T-helper 9 cell (primary cell): ENCODE results near the gene RASA3.
"Not testable (repeated sequence)": the region's sequence is repeated elsewhere in the genome, so short reads cannot be mapped to it uniquely, and the experiment has no call there.

Source experiments
- DNase-seq: peaks from one replicate; pipeline ENCODE4 v3.0.0-alpha.2; 2020
- total RNA-seq, 2 donors: gene quantifications; one replicate each; lab custom pipeline; 2026; lab: John Stamatoyannopoulos, UW

Gene RASA3
- total RNA-seq = 309 to 343 reads per million in 2 donors

GRCh38 chr13:114132419-114133121 lies at the start of gene RASA3:
TSS of gene RASA3 (minus strand) at chr13:114132623. CDS start at chr13:114132489, 134 bp downstream.
- peak; percentile 54 for DNase-seq

GRCh38 chr13:114179087-114179658 lies 46.8 kb upstream of the RASA3 start, which contains the start of gene CFAP97D2:
TSS of gene CFAP97D2 (plus strand) at chr13:114179257. CDS start at chr13:114179331, 74 bp downstream.
- DNase-seq = no peak

- DNase-seq = no peak
Observed at GRCh38 chr13:114177245-114178010, 45.0 kb upstream of the RASA3 start.

- not testable (repeated sequence) for DNase-seq
Observed at GRCh38 chr13:114176359-114176902, 44.0 kb upstream of the RASA3 start.

- no peak for DNase-seq
Observed at GRCh38 chr13:114174529-114174961, 42.1 kb upstream of the RASA3 start.

- no peak for DNase-seq
Observed at GRCh38 chr13:114173745-114174144, 41.3 kb upstream of the RASA3 start.

- no peak for DNase-seq
Observed at GRCh38 chr13:114173272-114173671, 40.8 kb upstream of the RASA3 start.

GRCh38 chr13:114167885-114168284 lies 35.5 kb upstream of the RASA3 start:
- no peak for DNase-seq

- DNase-seq = no peak
Observed at GRCh38 chr13:114167426-114167825, 35.0 kb upstream of the RASA3 start.

- DNase-seq = no peak
Observed at GRCh38 chr13:114166381-114167131, 34.1 kb upstream of the RASA3 start.

- no peak for DNase-seq
Observed at GRCh38 chr13:114164681-114165429, 32.4 kb upstream of the RASA3 start.

- DNase-seq = no peak
Observed at GRCh38 chr13:114164053-114164452, 31.6 kb upstream of the RASA3 start.

GRCh38 chr13:114162533-114162922 lies 30.1 kb upstream of the RASA3 start:
- DNase-seq = no peak

- DNase-seq = no peak
Observed at GRCh38 chr13:114161644-114162532, 29.5 kb upstream of the RASA3 start.

- DNase-seq = no peak
Observed at GRCh38 chr13:114161028-114161556, 28.7 kb upstream of the RASA3 start.

- DNase-seq = not testable (repeated sequence)
Observed at GRCh38 chr13:114158869-114159666, 26.6 kb upstream of the RASA3 start.

- no peak for DNase-seq
Observed at GRCh38 chr13:114157869-114158495, 25.6 kb upstream of the RASA3 start.

GRCh38 chr13:114155926-114156883 lies 23.8 kb upstream of the RASA3 start:
- no peak for DNase-seq
